Gastrocnemius medialis (tissue), 4 donors: ENCODE data around the gene COLQ.

Source experiments
- POLR2A ChIP-seq, 2 donors: fragments of 450-650 bp; IDR thresholded peaks; one replicate each; pipeline ENCODE4 v1.6.1; 2017; ENCODE audit warnings: antibody characterized with exemption in 2 of 2, mild to moderate bottlenecking in 2 of 2, moderate library complexity in 2 of 2
- TF ChIP-seq, protein P1 (sequence below), 5 experiments: fragments of 450-650 bp in 3 of 5; fragments of 200-600 bp in 2 of 5; sonication (generic) in 2 of 5; IDR thresholded peaks in 4 of 5; conservative IDR thresholded peaks in 1 of 5; 1 replicate in 4 of 5; 2 replicates in 1 of 5; pipeline ENCODE4 v1.5.1; 2016 to 2019; ENCODE audit warnings: antibody characterized with exemption in 5 of 5, mild to moderate bottlenecking in 3 of 5, moderate library complexity in 3 of 5

DNA sequence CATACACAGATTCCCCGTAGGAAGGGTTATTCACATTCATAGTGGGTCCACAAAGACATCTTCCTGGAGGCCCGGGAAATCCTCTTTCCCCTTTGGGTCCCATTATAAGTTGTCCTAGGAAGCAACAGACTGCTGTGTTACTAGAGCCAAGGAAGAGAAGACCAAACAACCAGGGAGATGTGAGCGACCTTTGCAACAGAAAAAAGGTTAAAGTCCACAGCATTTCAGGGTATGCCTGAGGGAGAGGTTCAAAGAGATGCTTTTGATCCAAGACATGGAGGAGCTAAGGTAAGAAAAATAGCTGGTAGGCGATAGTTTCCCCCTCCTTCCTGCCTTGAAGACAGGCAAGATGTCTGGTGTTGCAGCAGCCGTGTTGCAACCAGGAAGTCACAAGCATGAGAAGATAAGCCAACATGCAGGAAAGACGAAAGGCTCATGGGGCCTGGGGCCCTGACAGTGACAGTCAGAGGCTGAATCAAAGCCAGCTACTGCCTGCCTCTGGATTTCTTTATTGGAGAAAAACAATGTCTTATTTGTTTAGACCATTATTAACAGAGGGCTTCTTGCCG lies 63.2 kb downstream of the COLQ start:
- no peak for TF ChIP-seq POLR2A (IDR thresholded peaks at IDR 0.05)
- TF ChIP-seq, protein P1, sequence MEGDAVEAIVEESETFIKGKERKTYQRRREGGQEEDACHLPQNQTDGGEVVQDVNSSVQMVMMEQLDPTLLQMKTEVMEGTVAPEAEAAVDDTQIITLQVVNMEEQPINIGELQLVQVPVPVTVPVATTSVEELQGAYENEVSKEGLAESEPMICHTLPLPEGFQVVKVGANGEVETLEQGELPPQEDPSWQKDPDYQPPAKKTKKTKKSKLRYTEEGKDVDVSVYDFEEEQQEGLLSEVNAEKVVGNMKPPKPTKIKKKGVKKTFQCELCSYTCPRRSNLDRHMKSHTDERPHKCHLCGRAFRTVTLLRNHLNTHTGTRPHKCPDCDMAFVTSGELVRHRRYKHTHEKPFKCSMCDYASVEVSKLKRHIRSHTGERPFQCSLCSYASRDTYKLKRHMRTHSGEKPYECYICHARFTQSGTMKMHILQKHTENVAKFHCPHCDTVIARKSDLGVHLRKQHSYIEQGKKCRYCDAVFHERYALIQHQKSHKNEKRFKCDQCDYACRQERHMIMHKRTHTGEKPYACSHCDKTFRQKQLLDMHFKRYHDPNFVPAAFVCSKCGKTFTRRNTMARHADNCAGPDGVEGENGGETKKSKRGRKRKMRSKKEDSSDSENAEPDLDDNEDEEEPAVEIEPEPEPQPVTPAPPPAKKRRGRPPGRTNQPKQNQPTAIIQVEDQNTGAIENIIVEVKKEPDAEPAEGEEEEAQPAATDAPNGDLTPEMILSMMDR (IDR thresholded peaks at IDR 0.05 in 4 of 5, conservative IDR thresholded peaks at IDR 0.05 in 1 of 5): no peak
